ENCODE measurements around the gene ATP6V1C2. TPM values are rescaled to one million over a fixed set of nuclear protein-coding genes. Genes with fewer than 3 reads are reported as not detected.

Gene ATP6V1C2
- total RNA-seq, 1 donor from 2014 or later, result 0.14 TPM

GRCh38 chr2:10733566-10733925, 12.1 kb downstream of the ATP6V1C2 start:
- Mint-ChIP-seq H3K4me3 (ENCODE audit: unreplicated experiment) (no peak overlapping the region), H3K4me1 (ENCODE audit: low read depth, unreplicated experiment) (peaks cover 11% of the 10 kb centered on the region), H3K9me3 (ENCODE audit: unreplicated experiment) (no peaks in the 10 kb centered on the region), H3K27me3 (ENCODE audit: low read depth, unreplicated experiment) (peaks cover 2% of the 10 kb centered on the region), H3K27ac (ENCODE audit: unreplicated experiment) (no peak overlapping the region), H3K36me3 (ENCODE audit: low read depth, unreplicated experiment) (no peaks in the 10 kb centered on the region)
- Histone ChIP-seq H3K4me3 (ENCODE audit: insufficient read depth, low read depth, low read length) (no peak overlapping the region), H2AFZ (ENCODE audit: low read depth, low read length) (no peak overlapping the region), H3K36me3 (ENCODE audit: insufficient read depth, low read length) (no peaks in the 10 kb centered on the region), H4K20me1 (ENCODE audit: insufficient read depth, low read length) (no peaks in the 10 kb centered on the region), H3K27ac (ENCODE audit: low read depth, low read length) (no peak overlapping the region), H3K9ac (ENCODE audit: low read length) (no peak overlapping the region), H3K27me3 (ENCODE audit: insufficient read depth, low read length) (peaks cover 9% of the 10 kb centered on the region), H3K4me2 (ENCODE audit: low read length) (no peak overlapping the region), H3K4me1 (ENCODE audit: insufficient read depth, low read length) (no peaks in the 10 kb centered on the region), H3K79me2 (ENCODE audit: insufficient read depth, low read length) (no peaks in the 10 kb centered on the region), H3K9me3 (ENCODE audit: insufficient read depth, low read depth, low read length) (no peaks in the 10 kb centered on the region)
- no peak for TF ChIP-seq EZH2 (IDR thresholded peaks at IDR 0.05; ENCODE audit: insufficient read depth, low read length)
- TF ChIP-seq, protein P1, sequence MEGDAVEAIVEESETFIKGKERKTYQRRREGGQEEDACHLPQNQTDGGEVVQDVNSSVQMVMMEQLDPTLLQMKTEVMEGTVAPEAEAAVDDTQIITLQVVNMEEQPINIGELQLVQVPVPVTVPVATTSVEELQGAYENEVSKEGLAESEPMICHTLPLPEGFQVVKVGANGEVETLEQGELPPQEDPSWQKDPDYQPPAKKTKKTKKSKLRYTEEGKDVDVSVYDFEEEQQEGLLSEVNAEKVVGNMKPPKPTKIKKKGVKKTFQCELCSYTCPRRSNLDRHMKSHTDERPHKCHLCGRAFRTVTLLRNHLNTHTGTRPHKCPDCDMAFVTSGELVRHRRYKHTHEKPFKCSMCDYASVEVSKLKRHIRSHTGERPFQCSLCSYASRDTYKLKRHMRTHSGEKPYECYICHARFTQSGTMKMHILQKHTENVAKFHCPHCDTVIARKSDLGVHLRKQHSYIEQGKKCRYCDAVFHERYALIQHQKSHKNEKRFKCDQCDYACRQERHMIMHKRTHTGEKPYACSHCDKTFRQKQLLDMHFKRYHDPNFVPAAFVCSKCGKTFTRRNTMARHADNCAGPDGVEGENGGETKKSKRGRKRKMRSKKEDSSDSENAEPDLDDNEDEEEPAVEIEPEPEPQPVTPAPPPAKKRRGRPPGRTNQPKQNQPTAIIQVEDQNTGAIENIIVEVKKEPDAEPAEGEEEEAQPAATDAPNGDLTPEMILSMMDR (IDR thresholded peaks at IDR 0.05; ENCODE audit: insufficient read depth, low read depth, low read length), result no peak
- no peak for FAIRE-seq
- no peak for DNase-seq (ENCODE audit: low read depth)

DNA sequence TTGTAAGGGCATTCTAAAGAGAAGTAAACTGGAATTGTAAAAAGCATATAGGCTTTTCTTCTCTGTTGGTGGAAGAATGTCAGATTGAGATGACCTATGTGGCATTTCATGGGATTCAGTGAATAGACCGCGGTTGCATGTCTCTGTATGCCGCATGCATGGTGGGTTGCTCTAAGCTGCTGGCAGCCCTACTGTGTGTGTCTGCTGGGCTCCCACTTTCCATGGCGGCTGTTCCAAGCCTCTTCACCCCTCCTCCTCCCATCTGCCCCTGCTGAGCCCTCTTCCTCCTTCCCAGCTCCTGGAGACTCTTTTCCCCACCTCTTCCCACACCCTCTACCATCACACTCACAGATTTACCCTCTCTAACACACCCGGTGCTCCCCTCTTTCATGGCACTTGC, 12.6 kb downstream of the ATP6V1C2 start:
- no peaks in the 10 kb centered on the region for H3K9me3 Mint-ChIP-seq (ENCODE audit: unreplicated experiment)
- FAIRE-seq (no peak), DNase-seq (ENCODE audit: low read depth) (no peak)
- Histone ChIP-seq H3K4me2 (ENCODE audit: low read length) (no peak overlapping the region), H3K36me3 (ENCODE audit: insufficient read depth, low read length) (no peaks in the 10 kb centered on the region), H3K9me3 (ENCODE audit: insufficient read depth, low read depth, low read length) (no peaks in the 10 kb centered on the region), H3K27me3 (ENCODE audit: insufficient read depth, low read length) (peaks cover 9% of the 10 kb centered on the region), H3K79me2 (ENCODE audit: insufficient read depth, low read length) (no peaks in the 10 kb centered on the region), H4K20me1 (ENCODE audit: insufficient read depth, low read length) (no peaks in the 10 kb centered on the region), H3K4me3 (ENCODE audit: insufficient read depth, low read depth, low read length) (no peak overlapping the region), H2AFZ (ENCODE audit: low read depth, low read length) (no peak overlapping the region), H3K9ac (ENCODE audit: low read length) (no peak overlapping the region), H3K27ac (ENCODE audit: low read depth, low read length) (no peak overlapping the region), H3K4me1 (ENCODE audit: insufficient read depth, low read length) (no peaks in the 10 kb centered on the region)
- H3K27me3 Mint-ChIP-seq (ENCODE audit: low read depth, unreplicated experiment), result peaks cover 2% of the 10 kb centered on the region
- TF ChIP-seq EZH2 (IDR thresholded peaks at IDR 0.05; ENCODE audit: insufficient read depth, low read length), result no peak
- TF ChIP-seq, protein P1 (IDR thresholded peaks at IDR 0.05; ENCODE audit: insufficient read depth, low read depth, low read length), result no peak
- H3K4me1 Mint-ChIP-seq (ENCODE audit: low read depth, unreplicated experiment), result peaks cover 11% of the 10 kb centered on the region
- H3K4me3 Mint-ChIP-seq (ENCODE audit: unreplicated experiment), result no peak overlapping the region
- H3K27ac Mint-ChIP-seq (ENCODE audit: unreplicated experiment), result no peak overlapping the region
- H3K36me3 Mint-ChIP-seq (ENCODE audit: low read depth, unreplicated experiment), result no peaks in the 10 kb centered on the region

DNA sequence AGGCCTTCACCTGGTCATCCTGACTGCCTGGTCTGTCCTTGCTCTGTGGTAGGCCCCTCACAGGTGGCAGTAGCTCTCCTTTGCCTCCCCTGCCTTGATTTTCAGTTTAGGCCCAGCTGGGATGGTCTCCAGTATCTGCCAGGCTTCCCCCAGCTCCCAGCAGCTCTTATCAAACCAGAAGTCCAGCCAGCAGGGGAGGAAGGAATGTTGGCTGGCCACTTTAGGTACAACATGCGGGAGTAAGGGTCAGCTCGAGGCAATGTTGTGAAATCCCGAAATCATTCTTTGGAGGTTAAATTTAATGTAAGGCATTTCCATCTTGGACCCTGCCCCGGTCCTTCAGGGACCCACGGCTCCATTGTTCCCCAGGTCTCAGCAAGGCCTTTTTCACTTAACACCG, 16.8 kb downstream of the ATP6V1C2 start:
- no peak overlapping the region for H3K4me3 Mint-ChIP-seq (ENCODE audit: unreplicated experiment)
- no peak overlapping the region for H3K27ac Mint-ChIP-seq (ENCODE audit: unreplicated experiment)
- H3K27ac ChIP-seq (ENCODE audit: low read depth, low read length), result no peak overlapping the region
- H3K9ac ChIP-seq (ENCODE audit: low read length), result no peak overlapping the region
- H3K27me3 Mint-ChIP-seq (ENCODE audit: low read depth, unreplicated experiment), result peaks cover 5% of the 10 kb centered on the region
- H3K4me2 ChIP-seq (ENCODE audit: low read length), result no peak overlapping the region
- no peak overlapping the region for H3K4me3 ChIP-seq (ENCODE audit: insufficient read depth, low read depth, low read length)
- FAIRE-seq (no peak), DNase-seq (ENCODE audit: low read depth) (no peak)
- H3K4me1 ChIP-seq (ENCODE audit: insufficient read depth, low read length), result no peaks in the 10 kb centered on the region
- no peak overlapping the region for H2AFZ ChIP-seq (ENCODE audit: low read depth, low read length)
- H3K27me3 ChIP-seq (ENCODE audit: insufficient read depth, low read length), result peaks cover 8% of the 10 kb centered on the region
- H3K36me3 ChIP-seq (ENCODE audit: insufficient read depth, low read length), result no peaks in the 10 kb centered on the region
- no peaks in the 10 kb centered on the region for H3K79me2 ChIP-seq (ENCODE audit: insufficient read depth, low read length)
- H3K4me1 Mint-ChIP-seq (ENCODE audit: low read depth, unreplicated experiment), result peaks cover 9% of the 10 kb centered on the region
- no peak for TF ChIP-seq EZH2 (IDR thresholded peaks at IDR 0.05; ENCODE audit: insufficient read depth, low read length)
- TF ChIP-seq, protein P1 (IDR thresholded peaks at IDR 0.05; ENCODE audit: insufficient read depth, low read depth, low read length), result no peak
- H3K9me3 Mint-ChIP-seq (ENCODE audit: unreplicated experiment), result no peaks in the 10 kb centered on the region
- no peaks in the 10 kb centered on the region for H3K36me3 Mint-ChIP-seq (ENCODE audit: low read depth, unreplicated experiment)
- H3K9me3 ChIP-seq (ENCODE audit: insufficient read depth, low read depth, low read length), result no peaks in the 10 kb centered on the region
- H4K20me1 ChIP-seq (ENCODE audit: insufficient read depth, low read length), result no peaks in the 10 kb centered on the region
